Activated CD4-positive, CD25-positive, alpha-beta regulatory T cell (primary cell): Measurements from ENCODE around the gene ZDHHC24.
A peak's percentile ranks its signal among the peaks of the same experiment; 100 is the strongest.
"Not testable (repeated sequence)": the region's sequence is repeated elsewhere in the genome, so short reads cannot be mapped to it uniquely, and the experiment has no call there.

ENCODE experiments used
- DNase-seq, 4 experiments: peaks; one replicate each; lab custom pipeline; 2025; lab: John Stamatoyannopoulos, UW

Gene ZDHHC24

DNA sequence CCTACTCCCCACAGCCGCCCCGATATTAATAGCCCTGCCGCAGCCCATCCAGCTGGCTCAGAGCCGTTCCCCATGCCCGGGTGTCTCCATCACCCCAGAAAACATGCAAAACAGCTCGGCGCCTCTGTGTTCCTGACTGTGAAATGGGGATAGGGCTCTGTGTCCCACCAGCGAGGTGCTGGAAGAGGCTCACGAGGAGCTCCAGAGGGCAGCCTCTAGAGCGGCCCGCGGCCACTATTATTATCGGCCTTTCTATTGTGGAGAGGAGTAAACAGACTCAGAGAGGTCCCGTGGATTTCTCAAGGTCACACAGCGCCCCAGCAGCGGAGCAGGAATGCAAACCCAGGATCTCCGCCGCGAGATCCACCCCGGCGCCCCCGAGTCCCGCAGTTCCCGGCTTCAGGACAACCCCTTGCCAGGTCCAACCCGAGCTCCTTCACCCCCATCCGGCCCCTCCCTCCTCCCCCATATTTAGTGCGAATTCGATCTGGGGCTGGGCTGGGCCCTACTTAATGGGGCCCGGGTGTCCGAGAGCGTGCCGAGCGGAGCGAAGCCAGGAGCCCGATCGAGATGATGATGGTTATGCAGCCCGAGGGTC lies 619 bp upstream of the ZDHHC24 start, which contains the start of gene ACTN3:
Gene ACTN3 (plus strand): TSS at position 536 of the 598 bp plus-strand sequence. CDS start 35 bp downstream, at position 571.
- DNase-seq, result no peak

DNA sequence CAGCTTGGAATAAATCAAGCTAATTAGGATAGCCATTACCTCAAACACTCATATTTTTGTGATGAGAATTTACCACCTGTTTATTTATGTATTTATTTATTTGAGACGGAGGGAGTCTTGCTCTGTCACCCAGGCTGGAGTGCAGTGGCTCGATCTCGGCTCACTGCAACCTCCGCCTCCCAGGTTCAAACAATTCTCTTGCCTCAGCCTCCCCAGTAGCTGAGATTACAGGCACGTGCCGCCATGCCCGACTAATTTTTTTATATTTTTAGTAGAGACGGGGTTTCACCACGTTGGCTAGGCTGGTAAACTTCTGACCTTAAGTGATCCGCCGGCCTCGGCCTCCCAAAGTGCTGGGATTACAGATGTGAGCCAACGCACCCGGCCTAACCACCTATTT lies 896 bp downstream of the ZDHHC24 start:
- not testable (repeated sequence) for DNase-seq

DNA sequence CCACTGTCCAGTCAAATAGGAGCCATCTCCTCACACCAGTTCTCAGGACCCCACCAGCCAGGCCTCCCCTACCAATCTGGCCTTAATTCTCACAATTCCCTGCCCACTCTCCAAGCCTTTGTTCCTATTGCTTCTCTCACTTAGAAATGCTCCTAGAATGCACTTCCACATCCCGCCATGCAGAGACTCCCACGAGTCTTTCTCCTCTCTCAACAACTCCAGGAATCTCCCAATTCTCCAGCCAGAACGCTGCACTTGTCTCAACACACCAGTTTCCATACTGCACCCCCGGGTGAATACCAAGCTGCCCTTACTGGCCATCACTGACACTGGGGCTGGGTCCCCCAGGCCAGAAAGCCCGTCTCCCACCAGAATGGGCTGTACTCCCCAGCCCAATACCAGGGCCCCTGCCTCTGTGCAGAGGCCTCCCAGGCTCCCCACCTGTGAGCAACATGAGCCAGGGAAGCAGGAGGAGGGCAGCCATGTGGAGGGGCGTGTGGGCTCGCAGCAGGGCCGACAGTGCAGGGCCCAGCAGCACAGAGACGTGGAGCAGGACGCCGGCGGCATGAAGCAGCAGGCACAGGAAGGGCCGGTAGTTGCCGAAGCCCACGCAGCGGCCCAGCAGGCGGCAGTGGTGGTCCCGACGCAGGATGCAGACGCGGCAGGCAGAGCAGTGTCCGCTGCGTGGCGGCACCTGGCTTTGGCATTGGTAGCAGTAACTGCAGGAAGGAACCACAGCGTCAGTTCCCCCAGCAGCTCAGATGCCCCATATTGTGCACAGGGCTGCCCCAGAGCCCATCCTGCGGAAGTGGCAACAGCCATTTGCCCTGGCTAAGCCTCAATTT lies 2.4 kb downstream of the ZDHHC24 start:
- peak in 3 of 4 experiments; percentile 13 to 57 (median 54) for DNase-seq

DNA sequence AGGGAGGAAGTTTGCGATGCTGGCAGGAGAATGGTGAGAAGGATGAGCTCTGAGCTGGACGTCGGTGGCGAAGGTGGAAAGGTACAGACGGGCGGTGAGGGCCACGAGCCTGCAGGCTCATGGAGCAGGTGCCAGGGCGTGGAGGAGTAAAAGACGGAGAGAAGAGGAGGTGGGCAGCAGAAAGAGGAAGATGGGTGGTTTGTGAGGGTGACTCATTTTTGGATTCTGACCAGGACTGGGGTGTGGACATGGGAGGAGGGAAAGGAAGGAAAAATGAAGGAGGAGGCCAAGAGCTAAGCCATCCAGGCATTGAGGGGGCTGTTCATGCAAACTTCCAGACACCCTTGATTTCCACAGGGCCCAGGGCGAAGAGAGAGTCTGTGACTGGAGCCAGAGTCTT lies 3.5 kb downstream of the ZDHHC24 start:
- no peak for DNase-seq

DNA sequence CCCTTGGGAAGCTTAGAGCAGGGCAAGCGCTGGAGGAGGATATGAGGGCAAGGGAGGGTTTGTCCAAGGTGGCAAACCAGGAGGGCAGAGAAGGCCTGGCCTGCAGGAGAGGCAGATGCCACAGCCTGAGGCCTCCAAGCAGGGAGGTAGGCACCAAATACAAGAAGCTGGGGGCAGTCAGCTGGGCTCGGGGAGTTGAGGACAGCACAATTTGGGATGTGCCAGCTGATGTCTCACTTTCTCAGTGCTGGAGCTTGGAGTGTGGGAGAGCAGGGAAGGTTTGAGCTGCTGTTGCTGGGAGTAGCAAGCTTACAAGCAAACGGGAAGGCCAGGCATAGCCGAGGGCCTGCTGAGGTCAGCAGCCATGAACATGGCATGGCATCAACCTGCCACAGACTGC lies 4.0 kb downstream of the ZDHHC24 start:
- DNase-seq, result no peak

DNA sequence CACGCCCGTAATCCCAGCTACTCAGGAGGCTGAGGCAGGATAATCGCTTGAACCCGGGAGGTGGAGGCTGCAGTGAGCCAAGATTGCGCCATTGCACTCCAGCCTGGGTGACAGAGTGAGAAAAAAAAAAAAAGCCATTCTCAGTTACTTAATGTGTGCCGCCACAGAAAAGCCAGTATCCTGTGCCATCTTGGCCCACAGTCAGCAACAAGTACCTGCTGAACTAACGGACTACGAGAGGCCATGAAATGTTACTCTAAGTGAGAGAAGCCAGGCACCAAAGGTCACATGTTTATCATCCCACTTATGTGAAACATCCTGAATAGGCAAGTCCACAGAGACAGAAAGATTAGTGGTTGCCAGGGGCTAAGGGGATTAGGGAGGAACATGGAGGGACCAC lies 5.2 kb downstream of the ZDHHC24 start:
- not testable (repeated sequence) for DNase-seq

DNA sequence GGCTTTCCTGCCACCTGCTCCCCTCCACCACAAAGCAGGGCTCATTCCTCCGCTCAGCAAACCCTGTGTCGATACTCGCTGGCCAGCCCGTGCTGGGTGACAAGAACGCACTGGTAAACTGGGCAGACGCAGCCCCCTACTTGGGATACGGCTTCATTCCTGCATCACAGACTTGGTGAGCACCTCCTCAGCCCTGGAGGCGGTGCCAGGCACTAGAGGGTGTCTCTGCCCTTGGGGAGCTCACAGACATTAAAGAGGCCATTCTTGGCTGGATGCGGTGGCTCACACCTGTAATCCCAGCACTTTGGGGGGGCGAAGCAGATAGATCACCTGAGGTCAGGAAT lies 6.0 kb downstream of the ZDHHC24 start:
- DNase-seq, result no peak

DNA sequence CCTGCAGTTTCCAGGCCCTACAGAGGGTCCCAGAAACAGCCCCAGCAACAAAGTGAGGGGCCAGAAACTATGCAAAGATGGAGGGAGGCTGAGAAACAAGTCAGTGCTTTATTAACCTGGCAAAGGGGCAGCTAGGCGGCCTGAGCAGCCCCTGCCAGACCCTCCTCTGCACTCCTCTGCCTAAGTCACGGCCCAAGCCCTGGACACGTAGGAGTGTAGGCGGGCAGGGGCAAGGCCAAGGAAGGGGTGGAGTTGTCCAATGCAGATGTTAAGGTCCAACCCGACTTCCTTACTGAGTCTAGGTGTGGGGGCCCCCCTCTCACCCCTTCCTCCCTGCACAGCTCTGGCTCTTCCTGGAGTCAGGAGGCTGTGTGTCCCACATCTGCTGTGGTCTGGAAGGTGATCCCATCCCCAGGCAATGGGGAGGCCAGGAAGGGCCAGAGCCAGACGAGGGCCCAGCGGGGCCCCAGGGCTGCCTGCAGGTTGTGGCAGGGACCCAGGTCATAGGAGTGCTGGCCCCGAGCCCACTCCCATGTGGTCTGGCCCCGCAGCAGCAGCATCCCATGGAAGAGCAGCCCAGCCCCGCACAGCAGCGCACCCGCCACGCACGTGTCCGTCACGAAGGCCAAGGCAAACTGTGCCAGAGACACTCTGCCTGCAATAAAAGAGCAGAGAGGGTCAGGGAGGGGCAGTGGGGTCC lies 6.5 kb downstream of the ZDHHC24 start:
- DNase-seq, result no peak

DNA sequence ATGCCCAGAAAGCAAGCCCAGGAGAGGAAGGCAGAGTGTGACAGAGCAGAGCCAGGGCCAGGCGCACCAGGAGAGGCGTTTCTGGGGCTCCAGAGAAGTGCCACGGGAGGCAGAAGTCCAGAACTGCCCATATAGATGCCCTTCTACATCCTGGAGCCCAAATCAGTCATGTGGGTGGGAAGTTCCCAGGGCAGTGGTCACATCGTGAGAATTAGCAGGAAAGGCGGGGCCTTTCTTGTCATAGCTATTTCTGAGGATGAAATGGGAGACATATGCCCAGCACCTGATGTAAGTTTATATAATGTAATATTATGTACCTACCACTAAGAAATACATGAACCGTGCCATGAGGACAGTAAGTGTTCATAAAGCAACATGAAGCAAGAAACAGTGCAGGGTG lies 13.1 kb downstream of the ZDHHC24 start:
- no peak for DNase-seq

DNA sequence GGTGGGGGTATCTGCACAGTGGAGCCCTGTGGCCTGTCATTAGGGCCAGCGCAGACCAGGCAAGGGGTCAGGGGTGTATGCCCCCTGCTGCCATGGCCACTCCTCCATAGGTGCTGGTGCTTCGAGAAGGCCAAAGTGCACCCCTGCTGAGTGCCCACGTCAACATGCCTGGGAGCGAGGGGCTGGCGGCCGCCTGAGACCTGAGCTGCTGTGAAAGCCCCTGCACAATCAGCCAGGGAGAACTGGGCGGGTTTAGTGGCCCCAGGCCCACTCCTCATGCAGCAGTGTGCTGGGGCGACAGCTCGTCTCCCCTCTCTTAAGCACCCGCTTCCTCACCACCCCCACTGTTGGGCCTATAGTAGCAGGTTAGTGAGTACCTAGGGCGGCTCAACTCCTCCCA lies 14.0 kb downstream of the ZDHHC24 start:
- DNase-seq, result no peak

DNA sequence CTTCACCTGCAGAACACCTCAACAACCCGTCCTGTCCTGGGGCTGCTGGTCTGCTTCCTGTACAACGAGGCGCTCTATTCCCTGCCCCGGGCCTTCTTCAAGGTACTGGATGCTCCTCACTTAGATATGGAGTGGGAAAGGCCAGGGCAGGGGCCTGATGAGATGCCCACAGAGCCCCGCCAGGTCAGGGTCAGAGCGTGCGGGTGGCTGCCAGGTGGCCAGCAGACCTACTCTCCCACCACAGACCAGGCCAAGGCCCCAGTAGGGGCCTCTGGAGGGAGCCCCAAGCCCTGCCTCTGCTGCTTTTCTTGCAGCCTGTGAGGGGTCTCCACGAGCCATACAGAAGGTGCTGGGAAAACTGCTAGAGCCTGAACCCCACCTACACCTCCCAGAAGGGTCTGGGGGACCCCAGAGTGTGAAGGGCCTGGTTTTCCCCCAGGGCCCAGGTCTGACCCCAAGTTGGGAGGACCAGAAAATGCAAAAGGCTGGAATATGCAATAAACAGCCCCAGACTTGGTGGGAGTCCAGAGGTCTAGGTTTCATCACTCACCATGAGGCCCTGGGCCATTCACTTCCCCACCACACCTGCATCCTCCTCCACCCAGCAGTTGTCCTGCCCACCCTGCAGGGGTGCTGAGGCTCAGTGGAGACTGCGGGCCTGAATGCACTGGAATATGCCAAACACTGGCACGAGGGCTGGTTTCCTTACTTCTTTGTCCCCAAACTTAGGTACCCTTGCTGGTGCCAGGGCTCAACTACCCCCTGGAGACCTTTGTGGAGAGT lies 14.7 kb downstream of the ZDHHC24 start:
- DNase-seq, result no peak

DNA sequence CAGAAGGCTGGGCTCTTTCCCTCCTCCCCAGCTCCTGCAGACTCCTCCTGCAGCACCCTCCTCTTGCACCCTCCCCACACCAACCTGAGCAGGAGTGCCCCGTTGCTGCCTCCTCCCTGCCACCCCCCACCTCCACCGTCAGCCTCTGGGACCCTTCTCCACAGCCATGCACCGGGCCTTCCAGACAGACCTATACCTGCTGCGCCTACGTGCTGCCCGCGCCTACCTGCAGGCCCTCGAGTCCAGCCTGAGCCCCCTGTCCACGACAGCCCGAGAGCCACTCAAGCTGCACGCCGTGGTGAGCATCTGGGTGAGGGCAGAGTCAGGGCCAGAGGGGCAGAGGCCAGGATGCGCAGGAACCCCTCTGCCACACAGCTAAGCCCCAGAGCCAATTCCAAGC lies 16.2 kb downstream of the ZDHHC24 start:
- DNase-seq, result no peak

DNA sequence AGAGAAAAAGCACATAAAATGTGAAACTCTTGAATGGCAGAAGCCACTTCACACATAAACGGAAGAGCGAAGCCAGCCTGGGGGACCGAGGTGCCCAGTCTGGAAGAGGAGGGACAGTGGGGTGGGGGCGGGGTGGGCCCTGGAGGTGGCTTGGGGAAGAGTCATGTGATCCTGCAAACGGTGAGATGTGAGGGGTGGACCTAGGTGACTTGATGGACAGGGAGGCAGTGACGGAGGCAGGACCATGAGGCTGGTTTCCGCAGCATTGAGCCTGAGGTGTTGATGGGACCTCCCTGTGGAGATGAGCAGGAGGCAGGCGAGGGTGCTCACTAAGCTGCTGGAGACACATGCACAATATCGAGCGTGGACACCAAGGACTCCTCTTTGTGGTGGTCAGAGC lies 16.8 kb downstream of the ZDHHC24 start:
- DNase-seq, result no peak

DNA sequence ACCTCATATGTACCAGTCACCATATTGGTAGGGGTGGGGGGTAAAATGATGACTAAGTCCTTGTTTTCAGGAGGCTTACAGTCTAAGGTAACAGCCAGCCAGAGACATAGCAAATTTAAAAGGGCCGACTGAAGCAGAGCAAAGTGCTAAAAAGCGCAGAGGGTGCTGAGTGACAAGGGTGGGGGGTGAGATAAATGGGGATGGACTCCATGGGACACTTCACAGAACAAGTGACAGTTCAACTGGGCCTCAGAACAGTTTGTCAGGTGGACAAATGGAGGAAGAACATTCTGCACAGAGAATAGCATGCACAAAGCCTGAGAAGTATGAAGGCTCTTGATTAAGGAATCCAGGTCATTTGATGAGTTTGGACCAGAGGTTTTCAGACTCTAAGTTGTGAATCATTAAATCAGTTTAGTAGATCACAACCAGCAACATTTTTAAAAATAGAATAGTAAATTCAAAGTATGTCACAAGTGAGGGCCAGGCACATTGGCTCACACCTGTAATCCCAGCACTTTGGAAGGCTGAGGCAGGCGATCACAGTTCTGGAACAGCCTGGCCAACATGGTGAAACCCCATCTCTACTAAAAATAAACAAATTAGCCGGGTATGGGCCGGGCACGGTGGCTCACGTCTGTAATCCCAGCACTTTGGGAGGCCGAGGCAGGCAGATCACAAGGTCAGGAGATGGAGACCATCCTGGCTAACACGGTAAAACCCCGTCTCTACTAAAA lies 21.4 kb downstream of the ZDHHC24 start:
- no peak for DNase-seq

DNA sequence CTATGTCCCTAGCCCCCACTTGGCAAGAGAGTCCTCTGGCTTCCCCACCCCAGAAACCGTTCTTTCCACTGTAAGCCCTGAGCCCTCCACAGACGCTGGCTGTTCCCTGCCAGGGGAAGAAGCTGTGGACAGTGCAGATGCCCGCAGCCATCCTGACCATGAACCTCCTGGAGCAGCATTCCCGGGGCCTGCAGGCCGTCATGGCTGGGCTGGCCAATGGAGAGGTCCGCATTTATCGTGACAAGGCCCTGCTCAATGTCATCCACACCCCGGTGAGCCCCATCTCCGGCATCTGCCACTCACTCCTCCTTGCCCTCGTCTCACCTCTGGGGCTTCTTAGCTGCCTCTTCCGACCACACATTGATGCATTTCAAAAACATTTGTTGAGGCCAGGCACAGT lies 22.2 kb downstream of the ZDHHC24 start:
- DNase-seq, result no peak

DNA sequence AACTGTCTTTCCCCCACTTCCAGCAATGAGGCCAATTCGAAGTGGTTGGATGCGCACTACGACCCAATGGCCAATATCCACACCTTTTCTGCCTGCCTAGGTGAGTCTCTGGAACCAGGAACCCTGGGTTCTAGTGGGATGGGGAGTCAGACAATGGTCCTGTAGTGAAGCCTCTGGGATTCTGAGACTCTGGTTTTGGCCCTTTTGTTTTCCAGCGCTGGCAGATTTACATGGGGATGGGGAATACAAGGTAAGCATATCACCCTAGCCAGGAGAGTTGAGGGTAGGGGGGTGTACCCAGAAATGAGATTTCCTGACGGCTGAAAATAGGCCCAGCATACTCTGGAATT lies 34.9 kb downstream of the ZDHHC24 start:
- DNase-seq, result no peak

DNA sequence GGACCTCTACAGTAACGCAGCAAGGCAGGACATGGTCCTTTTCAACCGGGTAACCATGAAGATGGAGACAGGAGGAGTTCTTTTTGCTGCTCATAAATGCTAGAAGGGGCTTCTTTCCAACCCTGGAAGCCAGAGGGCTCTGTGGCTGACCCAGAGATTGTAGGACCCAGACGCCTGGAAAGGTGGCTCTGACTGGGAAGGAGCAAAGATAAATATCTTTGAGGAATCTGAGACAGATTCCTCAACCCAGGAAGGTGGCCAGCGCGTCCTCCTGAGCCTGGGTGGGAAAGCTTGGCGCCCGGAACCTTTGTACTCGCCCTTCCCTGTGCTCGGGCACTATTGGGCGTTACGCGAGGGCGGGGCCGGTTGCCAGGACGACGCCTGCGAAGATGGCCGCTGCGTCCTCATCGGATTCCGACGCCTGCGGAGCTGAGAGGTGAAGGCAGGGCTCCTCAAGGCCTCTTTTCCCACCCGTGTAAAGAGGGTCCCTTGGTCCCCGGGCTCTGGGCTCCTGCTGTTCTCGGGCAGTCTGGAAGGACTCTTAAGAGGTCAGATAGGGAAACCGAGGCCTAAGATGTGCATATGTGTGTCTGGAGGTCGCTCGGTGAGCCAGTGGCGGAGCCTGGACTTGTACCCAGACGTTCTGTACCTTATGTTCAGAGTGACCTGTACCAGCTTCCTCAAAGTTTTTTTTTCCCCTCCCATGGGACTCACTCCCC lies 35.4 kb downstream of the ZDHHC24 start, which contains the start of gene BBS1:
Gene BBS1 (plus strand): TSS at position 365 of the 719 bp plus-strand sequence. CDS start 25 bp downstream, at position 390.
- peak; percentile 64 to 72 (median 68) for DNase-seq

DNA sequence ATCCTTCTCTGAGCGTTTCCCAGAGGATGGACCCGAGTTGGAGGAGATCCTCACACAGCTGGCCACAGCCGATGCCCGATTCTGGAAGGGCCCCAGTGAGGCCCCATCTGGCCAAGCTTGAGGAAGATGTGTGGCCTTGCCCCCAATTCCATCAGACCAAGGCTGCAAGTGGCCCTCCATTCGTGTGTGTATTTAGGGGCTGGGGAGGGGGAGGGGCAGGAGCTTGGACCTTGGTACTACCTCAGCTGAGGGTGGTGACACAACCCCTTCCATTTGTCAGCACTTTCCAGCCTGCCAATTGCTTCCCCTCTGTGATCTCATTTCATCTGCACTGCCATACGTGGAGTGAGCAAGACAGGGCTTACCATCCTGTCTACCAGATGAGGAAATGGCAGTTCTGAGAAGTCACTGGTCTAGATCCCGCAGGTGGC lies 36.7 kb downstream of the ZDHHC24 start:
- no peak for DNase-seq

DNA sequence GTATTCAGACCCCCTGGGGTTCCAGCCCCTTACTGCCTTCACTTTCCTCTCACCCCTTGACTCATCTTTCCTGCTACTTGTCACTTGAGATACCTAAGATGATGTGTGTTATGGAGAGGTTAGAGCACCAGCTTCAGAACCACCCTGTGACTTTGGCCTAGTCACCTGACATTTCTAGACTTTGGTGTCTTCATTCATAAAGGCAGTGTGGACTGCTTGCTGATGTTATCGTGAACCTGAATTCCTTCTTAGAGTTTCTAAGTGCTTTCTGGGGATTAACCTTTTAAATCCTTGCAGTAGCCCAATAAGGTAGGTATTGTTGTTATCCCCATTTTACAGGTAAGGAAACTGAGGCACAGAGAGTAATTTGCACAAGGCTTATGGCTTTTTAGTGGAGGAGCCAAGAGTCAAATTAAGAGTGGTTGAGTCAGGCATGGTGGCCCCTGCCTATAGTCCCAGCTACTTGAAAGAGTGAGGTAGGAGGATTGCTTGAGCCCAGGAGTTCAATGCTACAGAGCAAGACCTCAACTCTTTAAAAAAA lies 40.5 kb downstream of the ZDHHC24 start:
- DNase-seq, result no peak

DNA sequence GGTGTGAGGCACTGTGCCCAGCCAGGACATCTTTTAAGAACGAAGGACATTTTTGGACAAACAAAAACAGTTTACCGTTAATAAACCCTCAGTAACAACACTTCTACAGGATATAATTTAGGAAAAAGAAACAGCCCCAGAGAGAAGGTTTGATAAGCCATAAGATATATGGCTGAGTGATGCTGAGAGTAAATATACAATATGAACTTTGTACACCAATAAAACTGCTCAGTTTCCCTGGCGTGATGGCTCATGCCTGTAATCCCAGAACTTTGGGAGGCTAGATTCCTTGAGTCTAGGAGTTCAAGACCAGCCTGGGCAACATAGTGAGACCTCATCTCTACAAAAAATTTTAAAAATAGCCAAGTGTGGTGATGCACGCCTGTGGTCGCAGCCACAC lies 47.3 kb downstream of the ZDHHC24 start:
- DNase-seq, result no peak
